ENCODE measurements around the gene RELN. TPM values are rescaled to one million over a fixed set of nuclear protein-coding genes. Genes with fewer than 3 reads are reported as not detected.
A peak's percentile ranks its signal among the peaks of the same experiment; 100 is the strongest.

RELN gene
- total RNA-seq, 1 experiment from 2014 or later, result 0.02 TPM

DNA sequence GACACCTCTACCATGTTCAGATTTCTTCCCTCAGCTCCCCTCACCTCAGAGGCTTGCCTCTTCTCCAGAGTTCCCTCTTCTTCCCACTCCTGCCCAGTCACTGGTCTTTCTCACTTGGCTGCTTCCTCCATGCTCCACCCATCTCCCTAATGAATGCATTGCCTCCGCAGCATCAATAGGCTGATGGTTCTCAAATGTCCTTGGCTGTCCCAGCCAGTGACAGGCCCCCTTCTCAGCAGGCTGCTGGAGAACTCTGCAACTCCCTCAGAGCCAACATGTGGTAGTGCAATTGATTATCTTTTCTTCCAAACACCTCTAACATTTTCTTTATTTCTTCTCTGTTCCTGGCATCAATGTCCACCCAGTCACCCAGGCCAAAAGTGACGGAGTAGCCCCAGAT is 218.2 kb downstream of the RELN start:
- H3K14ac ChIP-seq (ENCODE audit: insufficient read depth, low read length), result no peak overlapping the region
- no peak overlapping the region for H4K8ac ChIP-seq (replicated peaks; ENCODE audit: insufficient read length, low read depth, low read length)
- no peak overlapping the region for H3K27ac ChIP-seq (ENCODE audit: insufficient read length, low read depth, low read length)
- no peak overlapping the region for H3K9ac ChIP-seq (ENCODE audit: extremely low read depth, insufficient read length, low read length)
- H4K91ac ChIP-seq (ENCODE audit: insufficient read length, low read depth, low read length), result no peak overlapping the region
- H3K27me3 ChIP-seq (ENCODE audit: insufficient read depth, low read length), result no peaks in the 10 kb centered on the region
- no peak overlapping the region for H3K4me2 ChIP-seq (ENCODE audit: insufficient read depth, insufficient read length, low read length)
- no peak overlapping the region for H4K5ac ChIP-seq (ENCODE audit: insufficient read length, low read depth, low read length)
- no peak overlapping the region for H3K23ac ChIP-seq (ENCODE audit: insufficient read length, low read depth, low read length)
- no peak overlapping the region for H3K56ac ChIP-seq (ENCODE audit: insufficient read length, low read depth, low read length)
- H2AK5ac ChIP-seq (ENCODE audit: insufficient read length, low read length), result no peak overlapping the region
- H3K9me3 ChIP-seq (ENCODE audit: control insufficient read depth, low read depth, low read length), result no peaks in the 10 kb centered on the region
- peaks cover 2% of the 10 kb centered on the region for H3K27me3 Mint-ChIP-seq (ENCODE audit: low read depth)
- H2BK5ac ChIP-seq (ENCODE audit: insufficient read length, low read length), result no peak overlapping the region
- TF ChIP-seq, protein P1, sequence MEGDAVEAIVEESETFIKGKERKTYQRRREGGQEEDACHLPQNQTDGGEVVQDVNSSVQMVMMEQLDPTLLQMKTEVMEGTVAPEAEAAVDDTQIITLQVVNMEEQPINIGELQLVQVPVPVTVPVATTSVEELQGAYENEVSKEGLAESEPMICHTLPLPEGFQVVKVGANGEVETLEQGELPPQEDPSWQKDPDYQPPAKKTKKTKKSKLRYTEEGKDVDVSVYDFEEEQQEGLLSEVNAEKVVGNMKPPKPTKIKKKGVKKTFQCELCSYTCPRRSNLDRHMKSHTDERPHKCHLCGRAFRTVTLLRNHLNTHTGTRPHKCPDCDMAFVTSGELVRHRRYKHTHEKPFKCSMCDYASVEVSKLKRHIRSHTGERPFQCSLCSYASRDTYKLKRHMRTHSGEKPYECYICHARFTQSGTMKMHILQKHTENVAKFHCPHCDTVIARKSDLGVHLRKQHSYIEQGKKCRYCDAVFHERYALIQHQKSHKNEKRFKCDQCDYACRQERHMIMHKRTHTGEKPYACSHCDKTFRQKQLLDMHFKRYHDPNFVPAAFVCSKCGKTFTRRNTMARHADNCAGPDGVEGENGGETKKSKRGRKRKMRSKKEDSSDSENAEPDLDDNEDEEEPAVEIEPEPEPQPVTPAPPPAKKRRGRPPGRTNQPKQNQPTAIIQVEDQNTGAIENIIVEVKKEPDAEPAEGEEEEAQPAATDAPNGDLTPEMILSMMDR (conservative IDR thresholded peaks at IDR 0.05), result no peak
- no peak overlapping the region for H2BK12ac ChIP-seq (ENCODE audit: insufficient read length, low read depth, low read length)
- H2AFZ ChIP-seq (ENCODE audit: low read length), result no peak overlapping the region
- no peak overlapping the region for H2BK20ac ChIP-seq (ENCODE audit: low read depth, low read length, poor library complexity, severe bottlenecking)
- no peak overlapping the region for H3T11ph ChIP-seq (ENCODE audit: low read length)
- DNase-seq, result peak; percentile 49
- H2BK120ac ChIP-seq (ENCODE audit: low read depth, low read length, poor library complexity, severe bottlenecking), result no peak overlapping the region
- H3K9me3 Mint-ChIP-seq, result no peaks in the 10 kb centered on the region
- no CpG with 5 or more reads among the region's 2 CpGs for WGBS (ENCODE audit: extremely low coverage, insufficient read length, low lambda C conversion rate)
- no peaks in the 10 kb centered on the region for H3K36me3 Mint-ChIP-seq (ENCODE audit: insufficient read depth in 1 of 3, low read depth in 3 of 3)
- no peaks in the 10 kb centered on the region for H3K79me1 ChIP-seq (ENCODE audit: insufficient read depth, low read depth, low read length, poor library complexity, severe bottlenecking)
- H4K20me1 ChIP-seq (ENCODE audit: control insufficient read depth, insufficient read depth, insufficient read length), result no peaks in the 10 kb centered on the region
- H3K79me2 ChIP-seq (ENCODE audit: insufficient read depth, low read length), result no peaks in the 10 kb centered on the region
- peak overlapping the region in 1 of 2 experiments; percentile 12; a peak in 2 of 5 replicates for H3K4me3 Mint-ChIP-seq
- H3K4me1 Mint-ChIP-seq, result peaks cover 19 to 26% of the 10 kb centered on the region in 2 experiments
- no peaks in the 10 kb centered on the region for H3K23me2 ChIP-seq (ENCODE audit: insufficient read length, low read depth, low read length, poor library complexity, severe bottlenecking)
- no peak overlapping the region for H3K18ac ChIP-seq (ENCODE audit: insufficient read length, low read depth, low read length)
- no peak overlapping the region for H3K27ac Mint-ChIP-seq
- no peak overlapping the region for H3K4ac ChIP-seq (ENCODE audit: low read depth, low read length)
- no peaks in the 10 kb centered on the region; the same call in 1 of the 2 replicates for H3K4me1 ChIP-seq (ENCODE audit: insufficient read depth, low read length)
- no peak overlapping the region for H2BK15ac ChIP-seq (ENCODE audit: low read depth, low read length)

All from H9 (cell line).